Gastroesophageal sphincter (tissue), 4 donors: ENCODE data around the gene CCDC80. TPM values are rescaled to one million over a fixed set of nuclear protein-coding genes. Genes with fewer than 3 reads are reported as not detected.
A peak's percentile ranks its signal among the peaks of the same experiment; 100 is the strongest.

Source experiments
- ATAC-seq: fragments of 150-250 bp; one replicate; pipeline ENCODE4 v1.9.1; 2016; ENCODE audit warnings: mild to moderate bottlenecking, moderate library complexity
- H3K27ac ChIP-seq, 4 donors: fragments of 200-600 bp; sonication (generic) in 3 of 4; 1 replicate in 3 of 4; 2 replicates in 1 of 4; pipeline ENCODE4 v1.5.1; 2016 to 2019
- H3K27me3 ChIP-seq: fragments of 200-600 bp; sonication (generic); one replicate; pipeline ENCODE4 v1.5.1; 2019
- H3K36me3 ChIP-seq, 2 donors: fragments of 200-600 bp; sonication (generic); one replicate each; pipeline ENCODE4 v1.5.1; 2019; ENCODE audit warnings: control low read depth in 1 of 2
- H3K4me1 ChIP-seq, 3 donors: fragments of 200-600 bp; sonication (generic); 1 replicate in 2 of 3; 2 replicates in 1 of 3; pipeline ENCODE4 v1.5.1; 2016 to 2019; ENCODE audit warnings: control low read depth in 2 of 3
- H3K4me3 ChIP-seq, 2 donors: fragments of 200-600 bp; sonication (generic); one replicate each; pipeline ENCODE4 v1.5.1; 2019; ENCODE audit warnings: mild to moderate bottlenecking in 1 of 2, moderate library complexity in 1 of 2
- H3K9me3 ChIP-seq, 3 donors: fragments of 200-600 bp; sonication (generic); one replicate each; pipeline ENCODE4 v1.5.1; 2017 to 2019; ENCODE audit warnings: control low read depth in 2 of 3
- CTCF ChIP-seq, 4 experiments: fragments of 200-600 bp in 2 of 4; fragments of 450-650 bp in 2 of 4; sonication (generic) in 1 of 4; IDR thresholded peaks; one replicate each; pipeline ENCODE4 v1.5.1; 2017 to 2019; ENCODE audit warnings: antibody characterized with exemption in 4 of 4, mild to moderate bottlenecking in 2 of 4, moderate library complexity in 2 of 4
- EP300 ChIP-seq: sonication (generic); formaldehyde crosslinking; IDR thresholded peaks from one replicate; pipeline ENCODE4 v1.6.1; 2017; ENCODE audit warnings: antibody characterized with exemption, mild to moderate bottlenecking
- POLR2A ChIP-seq, 2 donors: fragments of 450-650 bp; IDR thresholded peaks; one replicate each; pipeline ENCODE4 v1.6.1; 2017; ENCODE audit warnings: antibody characterized with exemption in 2 of 2, mild to moderate bottlenecking in 2 of 2, moderate library complexity in 1 of 2
- POLR2AphosphoS5 ChIP-seq: sonication (generic); formaldehyde crosslinking; IDR thresholded peaks from one replicate; pipeline ENCODE4 v1.6.1; 2017; ENCODE audit warnings: antibody characterized with exemption
- WGBS, 2 donors: methylation state at CpG; one replicate each; pipeline ENCODE4 v1.1.5; 2018; ENCODE audit warnings: low coverage in 1 of 2; 5-methylcytosine and 5-hydroxymethylcytosine counted together
- total RNA-seq, 4 donors: library from RNA; depleted of rRNA; stranded (reverse); fragments of >200 nt; gene quantifications; one replicate each; pipeline ENCODE4 v1.1.0, GENCODE V29; 2016

Gene CCDC80
- total RNA-seq, 4 donors from 2014 or later, result 30.8 to 208 (median 138) TPM

GRCh38 chr3:112651071-112651470, 10.1 kb upstream of the CCDC80 start:
- 62 to 86% methylated on average over 3 of the region's 3 CpGs for WGBS, 2 donors
- no peaks in the 10 kb centered on the region for H3K36me3 ChIP-seq
- TF ChIP-seq POLR2A (IDR thresholded peaks at IDR 0.05) (no peak), EP300 (no peak), CTCF (IDR thresholded peaks at IDR 0.05) (no peak), POLR2AphosphoS5 (no peak)
- peaks cover 0 to 17% (median 5%) of the 10 kb centered on the region in 3 donors for H3K4me1 ChIP-seq
- ATAC-seq, result no peak
- peak overlapping the region in 1 of 4 donors; percentile 20 for H3K27ac ChIP-seq
- no peaks in the 10 kb centered on the region for H3K27me3 ChIP-seq
- no peaks in the 10 kb centered on the region for H3K9me3 ChIP-seq
- H3K4me3 ChIP-seq, result no peak overlapping the region

- H3K9me3 ChIP-seq, result no peaks in the 10 kb centered on the region
- peaks cover 0 to 19% (median 5%) of the 10 kb centered on the region in 3 donors for H3K4me1 ChIP-seq
- no peaks in the 10 kb centered on the region for H3K27me3 ChIP-seq
- no peaks in the 10 kb centered on the region for H3K36me3 ChIP-seq
- no peak for TF ChIP-seq CTCF (IDR thresholded peaks at IDR 0.05)
- no peak for TF ChIP-seq POLR2A (IDR thresholded peaks at IDR 0.05)
- no peak for TF ChIP-seq EP300
- no peak for TF ChIP-seq POLR2AphosphoS5
- no peak overlapping the region for H3K27ac ChIP-seq
- ATAC-seq, result no peak
- no peak overlapping the region for H3K4me3 ChIP-seq
- 82 to 89% methylated on average over 2 to 3 of the region's 3 CpGs for WGBS, 2 donors
Observed at GRCh38 chr3:112650482-112650881, 9.5 kb upstream of the CCDC80 start.

- Histone ChIP-seq H3K36me3 (no peaks in the 10 kb centered on the region), H3K9me3 (no peaks in the 10 kb centered on the region), H3K4me1 (peaks cover 0 to 17% (median 5%) of the 10 kb centered on the region in 3 donors), H3K27ac (no peak overlapping the region), H3K4me3 (no peak overlapping the region), H3K27me3 (no peaks in the 10 kb centered on the region)
- no peak for ATAC-seq
- whole genome bisulfite sequencing, 2 donors, result 77 to 83% methylated on average over 1 of the region's 1 CpG
- TF ChIP-seq EP300 (no peak), POLR2A (IDR thresholded peaks at IDR 0.05) (no peak), CTCF (IDR thresholded peaks at IDR 0.05) (no peak), POLR2AphosphoS5 (no peak)
Observed at GRCh38 chr3:112649478-112649735, 8.5 kb upstream of the CCDC80 start.

- Histone ChIP-seq H3K9me3 (no peaks in the 10 kb centered on the region), H3K36me3 (no peaks in the 10 kb centered on the region), H3K4me3 (no peak overlapping the region), H3K27me3 (no peaks in the 10 kb centered on the region), H3K27ac (no peak overlapping the region), H3K4me1 (peaks cover 0 to 35% (median 5%) of the 10 kb centered on the region in 3 donors)
- 64 to 68% methylated on average over 4 to 5 of the region's 5 CpGs for WGBS, 2 donors
- ATAC-seq, result peak; percentile 65
- TF ChIP-seq POLR2AphosphoS5, result peak; percentile 40
- TF ChIP-seq CTCF (IDR thresholded peaks at IDR 0.05), result no peak
Observed at GRCh38 chr3:112647122-112647521, 6.2 kb upstream of the CCDC80 start.

GRCh38 chr3:112646623-112647022, 5.7 kb upstream of the CCDC80 start:
- TF ChIP-seq POLR2A (IDR thresholded peaks at IDR 0.05) (no peak), POLR2AphosphoS5 (no peak), EP300 (no peak), CTCF (IDR thresholded peaks at IDR 0.05) (no peak)
- peaks cover 0 to 40% (median 8%) of the 10 kb centered on the region in 3 donors for H3K4me1 ChIP-seq
- no peak for ATAC-seq
- WGBS, 2 donors, result 70 to 78% methylated on average over 4 to 6 of the region's 7 CpGs
- H3K4me3 ChIP-seq, result no peak overlapping the region
- H3K9me3 ChIP-seq, result no peaks in the 10 kb centered on the region
- no peak overlapping the region for H3K27ac ChIP-seq
- H3K36me3 ChIP-seq, result no peaks in the 10 kb centered on the region
- no peaks in the 10 kb centered on the region for H3K27me3 ChIP-seq
